CD4-positive, alpha-beta T cell (primary cell): Measurements from ENCODE around the gene ENC1. TPM values are rescaled to one million over a fixed set of nuclear protein-coding genes. Genes with fewer than 3 reads are reported as not detected.

Experiments used
- ATAC-seq: fragments of 200-7000 bp; cut with Tn5 transposase; one replicate; pipeline ENCODE4 v1.10.0; 2022; ENCODE audit warnings: mild to moderate bottlenecking; ENCODE audit not compliant: poor library complexity
- CTCF ChIA-PET: fragments of 350-600 bp; sonication (Branson Sonifier 250); formaldehyde crosslinking; loops from one replicate; lab custom pipeline; 2021; ENCODE audit warnings: antibody characterized with exemption, inconsistent platforms; lab: Charles Lee
- POLR2A ChIA-PET: fragments of 350-600 bp; sonication (Branson Sonifier 250); formaldehyde crosslinking; loops from one replicate; lab custom pipeline; 2021; ENCODE audit warnings: antibody characterized with exemption, inconsistent platforms; lab: Charles Lee
- DNase-seq, 14 experiments: peaks; one replicate each; pipeline ENCODE4 v3.0.0-alpha.2; 2013 to 2020; ENCODE audit warnings: mixed read lengths in 2 of 14
- H3K27ac ChIP-seq, 2 donors: one replicate each; pipeline versions ENCODE4 v1.5.1 to v1.7.0; 2013; ENCODE audit warnings: low read length in 2 of 2, low read depth in 1 of 2, mild to moderate bottlenecking in 1 of 2
- H3K27me3 ChIP-seq, 2 experiments: 1 replicate in 1 of 2; 2 replicates in 1 of 2; pipeline versions ENCODE4 v1.6.1 to v1.7.0; 2013; ENCODE audit warnings: low read length in 2 of 2, control low read depth in 1 of 2, mild to moderate bottlenecking in 1 of 2, moderate library complexity in 1 of 2; ENCODE audit not compliant: insufficient read depth in 2 of 2, control insufficient read depth in 1 of 2
- H3K36me3 ChIP-seq: one replicate; pipeline ENCODE4 v1.6.1; 2013; ENCODE audit warnings: low read length, control low read depth; ENCODE audit not compliant: insufficient read depth
- H3K4me1 ChIP-seq: one replicate; pipeline ENCODE4 v1.6.1; 2013; ENCODE audit warnings: low read length, control low read depth; ENCODE audit not compliant: insufficient read depth
- H3K4me3 ChIP-seq: one replicate; pipeline ENCODE4 v1.5.1; 2013; ENCODE audit warnings: mild to moderate bottlenecking, low read length, moderate library complexity
- H3K9me3 ChIP-seq, 2 experiments: 1 replicate in 1 of 2; 2 replicates in 1 of 2; pipeline versions ENCODE4 v1.6.1 to v1.7.0; 2013; ENCODE audit warnings: low read length in 2 of 2, mild to moderate bottlenecking in 2 of 2, control low read depth in 1 of 2, moderate library complexity in 1 of 2; ENCODE audit not compliant: control insufficient read depth in 1 of 2, insufficient read depth in 1 of 2
- H3K27ac Mint-ChIP-seq: one replicate; pipeline ENCODE4 v1.8.0; 2020; ENCODE audit warnings: mixed read lengths
- H3K27me3 Mint-ChIP-seq: one replicate; pipeline ENCODE4 v1.8.0; 2021; ENCODE audit warnings: mixed read lengths
- H3K36me3 Mint-ChIP-seq: one replicate; pipeline ENCODE4 v1.8.0; 2021; ENCODE audit warnings: low read depth, mixed read lengths
- H3K4me1 Mint-ChIP-seq: one replicate; pipeline ENCODE4 v1.8.0; 2021; ENCODE audit warnings: low read depth, mixed read lengths
- H3K4me3 Mint-ChIP-seq: one replicate; pipeline ENCODE4 v1.8.0; 2020; ENCODE audit warnings: mild to moderate bottlenecking, mixed read lengths
- H3K9me3 Mint-ChIP-seq: one replicate; pipeline ENCODE4 v1.8.0; 2020; ENCODE audit warnings: mixed read lengths
- CTCF ChIP-seq: fragments of 200-600 bp; IDR thresholded peaks from one replicate; pipeline ENCODE4 v1.8.0; 2022; ENCODE audit warnings: antibody characterized with exemption, mild to moderate bottlenecking
- intact Hi-C, 2 experiments: fragments of 100-400 bp; cut with DNase I in 1 of 2; cut with micrococcal nuclease in 1 of 2; formaldehyde crosslinking; loops; one replicate each; pipeline versions ENCODE4 v1.15.1 to v1.9.0; 2023 to 2025; cut with DNase I, micrococcal nuclease
- total RNA-seq, 174 experiments: library from RNA in 2 of 174; stranded (reverse) in 2 of 174; gene quantifications; one replicate each; pipeline ENCODE4 v1.2.3 and lab custom pipeline; 2021 to 2026

Gene ENC1
- total RNA-seq, 2 experiments from 2014 or later, result 39.6 to 40.1 TPM

- DNase-seq, result no peak
- Mint-ChIP-seq H3K27ac (no peak overlapping the region), H3K9me3 (no peaks in the 10 kb centered on the region), H3K36me3 (no peaks in the 10 kb centered on the region), H3K4me3 (no peak overlapping the region), H3K4me1 (no peaks in the 10 kb centered on the region), H3K27me3 (peaks cover 9% of the 10 kb centered on the region)
- Histone ChIP-seq H3K27me3 (no peaks in the 10 kb centered on the region), H3K9me3 (no peaks in the 10 kb centered on the region), H3K4me1 (no peaks in the 10 kb centered on the region), H3K36me3 (no peaks in the 10 kb centered on the region), H3K27ac (no peak overlapping the region), H3K4me3 (no peak overlapping the region)
- no peak for ATAC-seq
- intact Hi-C loops, result no loop called here
- CTCF ChIA-PET, result interaction anchor here (0.8 kb wide), 1 partner anchor 54 kb away, joined by 3 read pairs; the partner anchor contains the start of gene ENC1
- POLR2A ChIA-PET, result no interaction called here
- TF ChIP-seq CTCF, result no peak
Measured at GRCh38 chr5:74586856-74587255, 53.7 kb downstream of the ENC1 start.

- Histone ChIP-seq H3K27me3 (no peaks in the 10 kb centered on the region), H3K36me3 (no peaks in the 10 kb centered on the region), H3K9me3 (no peaks in the 10 kb centered on the region), H3K4me1 (peaks cover 15% of the 10 kb centered on the region), H3K27ac (no peak overlapping the region), H3K4me3 (no peak overlapping the region)
- Mint-ChIP-seq H3K4me1 (peaks cover 21% of the 10 kb centered on the region), H3K9me3 (no peaks in the 10 kb centered on the region), H3K4me3 (no peak overlapping the region), H3K27ac (no peak overlapping the region), H3K27me3 (no peaks in the 10 kb centered on the region), H3K36me3 (no peaks in the 10 kb centered on the region)
- ChIA-PET POLR2A (no interaction called here), CTCF (no interaction called here)
- TF ChIP-seq CTCF, result no peak
- intact Hi-C loops, result no loop called here
- no peak for ATAC-seq
- no peak for DNase-seq
Measured at GRCh38 chr5:74582853-74583252, 57.7 kb downstream of the ENC1 start.

GRCh38 chr5:74581988-74582365 is 58.6 kb downstream of the ENC1 start:
- H3K27me3 Mint-ChIP-seq, result no peaks in the 10 kb centered on the region
- no peak overlapping the region for H3K27ac Mint-ChIP-seq
- no peaks in the 10 kb centered on the region for H3K36me3 Mint-ChIP-seq
- Histone ChIP-seq H3K4me3 (no peak overlapping the region), H3K9me3 (no peaks in the 10 kb centered on the region), H3K27me3 (no peaks in the 10 kb centered on the region), H3K36me3 (no peaks in the 10 kb centered on the region), H3K27ac (no peak overlapping the region), H3K4me1 (peaks cover 20% of the 10 kb centered on the region)
- no peak for DNase-seq
- ChIA-PET POLR2A (no interaction called here), CTCF (no interaction called here)
- H3K4me1 Mint-ChIP-seq, result peaks cover 29% of the 10 kb centered on the region
- H3K9me3 Mint-ChIP-seq, result no peaks in the 10 kb centered on the region
- TF ChIP-seq CTCF, result no peak
- ATAC-seq, result no peak
- intact Hi-C loops, result no loop called here
- no peak overlapping the region for H3K4me3 Mint-ChIP-seq
